Ovary (tissue), 3 donors: ENCODE results near the gene GOLGA6L9.
"Not testable (repeated sequence)": the region's sequence is repeated elsewhere in the genome, so short reads cannot be mapped to it uniquely, and the experiment has no call there.

Experiments
- CTCF ChIP-seq, 3 donors: fragments of 450-650 bp in 2 of 3; fragments of 200-600 bp in 1 of 3; IDR thresholded peaks; one replicate each; pipeline versions ENCODE4 v1.5.1 to v1.8.0; 2016 to 2022; ENCODE audit warnings: antibody characterized with exemption in 3 of 3, mild to moderate bottlenecking in 1 of 3
- POLR2A ChIP-seq: fragments of 450-650 bp; IDR thresholded peaks from one replicate; pipeline ENCODE4 v1.6.1; 2017; ENCODE audit warnings: antibody characterized with exemption, mild to moderate bottlenecking, moderate library complexity
- donor health status: DM: no; HTN: no; CAD: no.

- not testable (repeated sequence) for TF ChIP-seq CTCF (IDR thresholded peaks at IDR 0.05); POLR2A
Observed at GRCh38 chr15:82387209-82387608, 42.4 kb upstream of the GOLGA6L9 start.
